Spleen (tissue), 7 donors: Measurements from ENCODE around the gene SMAD2.

Source experiments
- POLR2A ChIP-seq, 3 donors: fragments of 450-650 bp; IDR thresholded peaks; one replicate each; pipeline ENCODE4 v1.5.1; 2017; ENCODE audit warnings: antibody characterized with exemption in 3 of 3, mild to moderate bottlenecking in 1 of 3
- POLR2AphosphoS5 ChIP-seq, 3 donors: sonication (generic); formaldehyde crosslinking; IDR thresholded peaks; one replicate each; pipeline ENCODE4 v1.5.1; 2017; ENCODE audit warnings: antibody characterized with exemption in 3 of 3
- TF ChIP-seq, protein P1 (sequence below), 11 experiments: fragments of 200-600 bp in 7 of 11; fragments of 450-650 bp in 4 of 11; sonication (generic) in 4 of 11; IDR thresholded peaks in 8 of 11; conservative IDR thresholded peaks in 3 of 11; 1 replicate in 7 of 11; 2 replicates in 4 of 11; pipeline versions ENCODE4 v1.4.0 to v1.8.0; 2016 to 2021; ENCODE audit warnings: antibody characterized with exemption in 11 of 11, inconsistent platforms in 4 of 11, mild to moderate bottlenecking in 1 of 11
- donor health status: DM: no; HTN: no; CAD: no; lungs with moderate emphysema.
- donor health status: DM: no; HTN: no; CAD: no.
- donor health status: DM: no; HTN: no; CAD: no.

DNA sequence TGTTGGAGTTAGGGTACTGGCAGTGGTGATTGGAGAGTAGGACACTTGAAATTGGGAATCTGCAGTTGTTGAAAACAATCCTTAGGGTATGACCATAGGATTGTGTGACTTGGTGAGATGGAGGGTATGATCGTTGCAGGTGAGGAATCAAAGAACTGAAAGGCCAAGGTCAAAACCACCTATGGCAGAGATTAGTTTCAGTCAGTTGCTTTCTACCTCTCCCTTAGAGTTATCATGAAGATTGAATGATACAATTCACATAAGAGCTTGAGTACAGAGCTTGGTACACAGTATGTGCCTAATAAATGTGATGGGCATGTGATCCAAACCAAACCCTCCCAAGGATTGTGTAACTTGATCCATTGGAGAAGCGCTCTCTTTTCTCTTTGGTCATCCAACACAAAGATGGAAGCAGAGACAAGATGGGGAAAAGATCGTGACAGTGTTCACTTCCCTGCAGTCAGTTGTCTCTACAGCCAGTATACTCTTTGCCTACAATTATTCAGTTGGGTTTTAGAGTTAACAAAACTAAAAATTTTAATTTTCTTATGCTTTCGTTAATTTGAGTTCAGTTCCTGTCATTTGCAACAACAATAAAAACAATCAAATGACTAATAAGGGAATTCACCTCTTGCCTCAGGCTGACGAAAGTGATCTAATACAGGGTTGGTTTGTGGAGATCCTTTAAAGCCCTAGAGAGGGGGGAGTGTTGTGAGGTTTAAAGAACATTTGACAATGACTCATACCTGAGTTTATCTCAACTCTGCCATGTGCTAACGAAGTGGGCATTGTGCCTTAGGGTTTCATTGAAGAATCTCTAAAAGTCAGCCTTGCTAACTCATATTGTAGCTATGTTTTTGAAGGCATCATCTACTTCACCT is 14.8 kb upstream of the SMAD2 start:
- TF ChIP-seq, protein P1, sequence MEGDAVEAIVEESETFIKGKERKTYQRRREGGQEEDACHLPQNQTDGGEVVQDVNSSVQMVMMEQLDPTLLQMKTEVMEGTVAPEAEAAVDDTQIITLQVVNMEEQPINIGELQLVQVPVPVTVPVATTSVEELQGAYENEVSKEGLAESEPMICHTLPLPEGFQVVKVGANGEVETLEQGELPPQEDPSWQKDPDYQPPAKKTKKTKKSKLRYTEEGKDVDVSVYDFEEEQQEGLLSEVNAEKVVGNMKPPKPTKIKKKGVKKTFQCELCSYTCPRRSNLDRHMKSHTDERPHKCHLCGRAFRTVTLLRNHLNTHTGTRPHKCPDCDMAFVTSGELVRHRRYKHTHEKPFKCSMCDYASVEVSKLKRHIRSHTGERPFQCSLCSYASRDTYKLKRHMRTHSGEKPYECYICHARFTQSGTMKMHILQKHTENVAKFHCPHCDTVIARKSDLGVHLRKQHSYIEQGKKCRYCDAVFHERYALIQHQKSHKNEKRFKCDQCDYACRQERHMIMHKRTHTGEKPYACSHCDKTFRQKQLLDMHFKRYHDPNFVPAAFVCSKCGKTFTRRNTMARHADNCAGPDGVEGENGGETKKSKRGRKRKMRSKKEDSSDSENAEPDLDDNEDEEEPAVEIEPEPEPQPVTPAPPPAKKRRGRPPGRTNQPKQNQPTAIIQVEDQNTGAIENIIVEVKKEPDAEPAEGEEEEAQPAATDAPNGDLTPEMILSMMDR (IDR thresholded peaks at IDR 0.05 in 8 of 11, conservative IDR thresholded peaks at IDR 0.05 in 3 of 11), result no peak
- TF ChIP-seq POLR2A (IDR thresholded peaks at IDR 0.05), result no peak
- no peak for TF ChIP-seq POLR2AphosphoS5 (IDR thresholded peaks at IDR 0.05)
